Pulmonary artery endothelial cell (primary cell): ENCODE results near the gene DDX11. TPM values are rescaled to one million over a fixed set of nuclear protein-coding genes. Genes with fewer than 3 reads are reported as not detected.
"Not testable (repeated sequence)": the region's sequence is repeated elsewhere in the genome, so short reads cannot be mapped to it uniquely, and the experiment has no call there.

Experiments
- DNase-seq: peaks from one replicate; pipeline ENCODE4 v3.0.0-alpha.2; 2011; ENCODE audit warnings: low read depth, low spot score
- total RNA-seq: library from RNA; depleted of rRNA; stranded (reverse); fragments of >200 nt; gene quantifications from 2 replicates; pipeline ENCODE4 v1.2.3, GENCODE V29; 2014

Gene DDX11
- total RNA-seq, 1 donor from 2014 or later, result 18.9 TPM

- DNase-seq, result not testable (repeated sequence)
Measured at GRCh38 chr12:31121022-31121728, 47.5 kb downstream of the DDX11 start.

- no peak for DNase-seq
Measured at GRCh38 chr12:31122481-31122880, 48.8 kb downstream of the DDX11 start.

- DNase-seq, result not testable (repeated sequence)
Measured at GRCh38 chr12:31124158-31124557, 50.5 kb downstream of the DDX11 start.

GRCh38 chr12:31125171-31125570 lies 51.5 kb downstream of the DDX11 start:
- not testable (repeated sequence) for DNase-seq

- not testable (repeated sequence) for DNase-seq
Measured at GRCh38 chr12:31127209-31127848, 53.7 kb downstream of the DDX11 start.

GRCh38 chr12:31136581-31136980 lies 62.9 kb downstream of the DDX11 start:
- not testable (repeated sequence) for DNase-seq

GRCh38 chr12:31144768-31145167 lies 71.1 kb downstream of the DDX11 start:
- DNase-seq, result not testable (repeated sequence)

- DNase-seq, result not testable (repeated sequence)
Measured at GRCh38 chr12:31145296-31145695, 71.6 kb downstream of the DDX11 start.

GRCh38 chr12:31147415-31147814 lies 73.8 kb downstream of the DDX11 start:
- DNase-seq, result not testable (repeated sequence)

- DNase-seq, result not testable (repeated sequence)
Measured at GRCh38 chr12:31150766-31151165, 77.1 kb downstream of the DDX11 start.

Other genes starting within 250 kb of the DDX11 start
- 0.28 and 2.2 TPM in 2 replicates for gene TSPAN11, start 147.1 kb upstream of the DDX11 start, total RNA-seq